ENCODE data around the gene SYN1. TPM values are rescaled to one million over a fixed set of nuclear protein-coding genes. Genes with fewer than 3 reads are reported as not detected.

Gene SYN1
- total and polyA plus RNA-seq, 12 donors: 0.12 to 16.5 (median 3.8) TPM; not detected in 1

GRCh38 chrX:47529548-47529947 is 90.1 kb downstream of the SYN1 start:
- Histone ChIP-seq H3K36me3 (replicated peaks in 1 of 2) (no peaks in the 10 kb centered on the region), H3K27me3 (no peaks in the 10 kb centered on the region), H3K27ac (no peak overlapping the region), H3K4me3 (no peak overlapping the region), H3K9me3 (replicated peaks in 1 of 3) (no peaks in the 10 kb centered on the region), H3K4me1 (replicated peaks in 1 of 2) (no peaks in the 10 kb centered on the region)
- DNase-seq: no peak
- intact Hi-C loops (cut with DNase I): loop anchor here in 1 of 2 donors (10.0 kb wide), 1 partner anchor 335 kb away; the partner anchor contains the start of gene UBA1
- 83 to 98% (median 90%) methylated on average over 6 to 8 of the region's 8 CpGs for WGBS, 4 donors
- TF ChIP-seq, protein P1, sequence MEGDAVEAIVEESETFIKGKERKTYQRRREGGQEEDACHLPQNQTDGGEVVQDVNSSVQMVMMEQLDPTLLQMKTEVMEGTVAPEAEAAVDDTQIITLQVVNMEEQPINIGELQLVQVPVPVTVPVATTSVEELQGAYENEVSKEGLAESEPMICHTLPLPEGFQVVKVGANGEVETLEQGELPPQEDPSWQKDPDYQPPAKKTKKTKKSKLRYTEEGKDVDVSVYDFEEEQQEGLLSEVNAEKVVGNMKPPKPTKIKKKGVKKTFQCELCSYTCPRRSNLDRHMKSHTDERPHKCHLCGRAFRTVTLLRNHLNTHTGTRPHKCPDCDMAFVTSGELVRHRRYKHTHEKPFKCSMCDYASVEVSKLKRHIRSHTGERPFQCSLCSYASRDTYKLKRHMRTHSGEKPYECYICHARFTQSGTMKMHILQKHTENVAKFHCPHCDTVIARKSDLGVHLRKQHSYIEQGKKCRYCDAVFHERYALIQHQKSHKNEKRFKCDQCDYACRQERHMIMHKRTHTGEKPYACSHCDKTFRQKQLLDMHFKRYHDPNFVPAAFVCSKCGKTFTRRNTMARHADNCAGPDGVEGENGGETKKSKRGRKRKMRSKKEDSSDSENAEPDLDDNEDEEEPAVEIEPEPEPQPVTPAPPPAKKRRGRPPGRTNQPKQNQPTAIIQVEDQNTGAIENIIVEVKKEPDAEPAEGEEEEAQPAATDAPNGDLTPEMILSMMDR (IDR thresholded peaks at IDR 0.05): no peak
- no peak for TF ChIP-seq POLR2A (IDR thresholded peaks at IDR 0.05)

DNA sequence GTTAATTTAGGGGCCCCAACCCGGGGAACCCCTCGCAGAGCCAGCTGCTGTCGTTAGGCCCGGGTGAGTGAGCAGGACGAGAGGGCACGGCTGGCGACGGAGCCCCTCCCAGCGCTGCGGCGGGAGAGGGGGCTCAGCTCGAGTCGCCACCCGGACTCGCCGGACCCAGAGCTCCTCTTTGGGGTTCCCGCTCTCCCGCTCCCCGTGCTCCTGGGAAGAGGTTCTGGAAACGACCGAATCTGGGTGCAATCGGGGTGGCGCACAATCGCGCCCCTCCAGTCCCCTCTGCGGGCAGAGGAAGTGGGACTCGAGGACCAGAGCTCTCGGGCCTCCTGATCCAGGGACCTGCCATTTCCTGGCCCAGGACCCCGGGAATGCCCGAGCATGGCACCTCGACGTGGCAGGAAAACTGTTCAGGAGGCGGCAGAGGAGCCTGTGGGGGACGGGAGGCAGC is 95.9 kb downstream of the SYN1 start:
- no peaks in the 10 kb centered on the region for H3K9me3 ChIP-seq (replicated peaks in 1 of 3)
- H3K4me1 ChIP-seq (replicated peaks in 1 of 2): no peaks in the 10 kb centered on the region
- H3K36me3 ChIP-seq (replicated peaks in 1 of 2): no peaks in the 10 kb centered on the region
- H3K4me3 ChIP-seq: peak overlapping the region in 2 of 4 donors; percentile 25 to 62
- 2 to 29% (median 20%) methylated on average over 2 to 34 of the region's 34 CpGs; no CpG with 5 or more reads in 1 of the 4 donors for WGBS, 4 donors
- TF ChIP-seq POLR2A (IDR thresholded peaks at IDR 0.05): no peak
- TF ChIP-seq, protein P1 (IDR thresholded peaks at IDR 0.05): no peak
- H3K27ac ChIP-seq: no peak overlapping the region
- intact Hi-C loops (cut with DNase I): loop anchor here in 1 of 2 donors (10.0 kb wide), 1 partner anchor 329 kb away; the partner anchor contains the start of gene UBA1
- DNase-seq: no peak
- H3K27me3 ChIP-seq: no peaks in the 10 kb centered on the region

DNA sequence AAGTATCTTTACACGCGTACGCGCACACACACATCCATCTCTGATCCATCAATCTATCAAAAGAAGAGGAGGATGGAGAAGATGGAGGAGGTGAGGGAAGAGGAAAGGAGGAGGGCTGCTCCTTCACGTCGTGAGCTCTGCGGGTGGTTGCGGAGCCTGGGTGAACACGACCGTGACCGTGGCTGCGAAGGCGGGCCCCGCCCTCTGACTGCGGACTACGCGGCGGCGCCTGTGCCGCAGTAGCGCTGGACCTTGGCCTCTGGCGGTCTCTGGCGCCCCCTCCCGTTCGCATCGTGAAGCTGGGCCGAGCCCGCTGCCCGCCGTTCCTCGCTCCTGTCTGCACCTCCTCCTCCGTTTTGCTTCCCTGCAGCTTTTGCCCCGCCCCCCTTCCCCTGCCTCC is 96.4 kb downstream of the SYN1 start:
- TF ChIP-seq, protein P1 (IDR thresholded peaks at IDR 0.05): peak; percentile 59 to 89 (median 72)
- TF ChIP-seq POLR2A (IDR thresholded peaks at IDR 0.05): peak in 1 of 2 donors; percentile 11
- 1 to 41% (median 9%) methylated on average over 11 to 33 of the region's 33 CpGs for WGBS, 4 donors
- no peak overlapping the region for H3K27ac ChIP-seq
- H3K4me3 ChIP-seq: peak overlapping the region in 2 of 4 donors; percentile 25 to 62
- no peaks in the 10 kb centered on the region for H3K4me1 ChIP-seq (replicated peaks in 1 of 2)
- H3K9me3 ChIP-seq (replicated peaks in 1 of 3): no peaks in the 10 kb centered on the region
- no peaks in the 10 kb centered on the region for H3K27me3 ChIP-seq
- intact Hi-C loops (cut with DNase I): loop anchor here in 1 of 2 donors (10.0 kb wide), 1 partner anchor 328 kb away; the partner anchor contains the start of gene UBA1
- H3K36me3 ChIP-seq (replicated peaks in 1 of 2): no peaks in the 10 kb centered on the region
- peak; percentile 69 to 91 (median 83) for DNase-seq

Small RNAs within 50 kb of the gene (microRNA-seq; reads per million reads assigned to microRNA genes)
- gene MIR4769: 0 to 0.57 (median 0.45) reads per million in 3 donors

Small RNAs within 50 kb of the gene (small RNA-seq; reads per million reads assigned to genes)
- gene MIR4769: 0 reads per million in 2 donors

Other genes with a start within 250 kb of the SYN1 start
- gene ZNF157, start 249.3 kb downstream of the SYN1 start, total RNA-seq: under 1 TPM in 5 of 9 donors, not detected in 4; 0.14 to 0.28 (median 0.26) TPM
- gene ZNF157, start 249.3 kb downstream of the SYN1 start, polyA plus RNA-seq: under 1 TPM; 0.10 to 0.20 (median 0.16) TPM
- gene ZNF41, start 136.6 kb downstream of the SYN1 start, total RNA-seq: 1 to 10 TPM; 2.8 to 8.9 (median 7.8) TPM
- 10 to 100 TPM in 1 of 3 donors, 1 to 10 TPM in 2; 2.8 to 10.5 (median 4.2) TPM for gene ZNF41, start 136.6 kb downstream of the SYN1 start, polyA plus RNA-seq
- gene ARAF, start 58.7 kb downstream of the SYN1 start, total RNA-seq: 100 to 1,000 TPM in 2 of 9 donors, 10 to 100 TPM in 7; 31.2 to 113 (median 66.5) TPM
- 10 to 100 TPM; 51.2 to 64.5 (median 59.4) TPM for gene ARAF, start 58.7 kb downstream of the SYN1 start, polyA plus RNA-seq
- 1,000 to 10,000 TPM in 2 of 9 donors, 100 to 1,000 TPM in 7; 176 to 1,511 (median 643) TPM for gene TIMP1, start 37.4 kb downstream of the SYN1 start, total RNA-seq
- 1,000 to 10,000 TPM in 2 of 3 donors, 100 to 1,000 TPM in 1; 415 to 3,693 (median 3,244) TPM for gene TIMP1, start 37.4 kb downstream of the SYN1 start, polyA plus RNA-seq
- gene CFP, start 10.1 kb upstream of the SYN1 start, total RNA-seq: 10 to 100 TPM in 3 of 9 donors, 1 to 10 TPM in 5, under 1 TPM in 1; 0.91 to 14.5 (median 8.2) TPM
- 10 to 100 TPM in 2 of 3 donors, 1 to 10 TPM in 1; 1.2 to 12.0 (median 10.5) TPM for gene CFP, start 10.1 kb upstream of the SYN1 start, polyA plus RNA-seq
- gene ELK1, start 30.7 kb upstream of the SYN1 start, total RNA-seq: 10 to 100 TPM; 24.9 to 78.8 (median 57.2) TPM
- gene ELK1, start 30.7 kb upstream of the SYN1 start, polyA plus RNA-seq: 10 to 100 TPM; 21.6 to 38.4 (median 21.8) TPM
- gene UXT, start 39.3 kb upstream of the SYN1 start, total RNA-seq: 100 to 1,000 TPM; 120 to 176 (median 150) TPM
- 100 to 1,000 TPM; 135 to 163 (median 152) TPM for gene UXT, start 39.3 kb upstream of the SYN1 start, polyA plus RNA-seq
- gene ZNF81, start 217.0 kb upstream of the SYN1 start, total RNA-seq: 10 to 100 TPM in 2 of 9 donors, 1 to 10 TPM in 7; 2.9 to 13.2 (median 7.6) TPM
- 1 to 10 TPM in 2 of 3 donors, under 1 TPM in 1; 0.74 to 3.8 (median 3.1) TPM for gene ZNF81, start 217.0 kb upstream of the SYN1 start, polyA plus RNA-seq